ENCODE results near the gene CDH13.

CDH13 gene

GRCh38 chr16:83037102-83037501 lies 410.3 kb downstream of the CDH13 start:
- FAIRE-seq: no peak
- no peak for DNase-seq (ENCODE audit: low spot score)

DNA sequence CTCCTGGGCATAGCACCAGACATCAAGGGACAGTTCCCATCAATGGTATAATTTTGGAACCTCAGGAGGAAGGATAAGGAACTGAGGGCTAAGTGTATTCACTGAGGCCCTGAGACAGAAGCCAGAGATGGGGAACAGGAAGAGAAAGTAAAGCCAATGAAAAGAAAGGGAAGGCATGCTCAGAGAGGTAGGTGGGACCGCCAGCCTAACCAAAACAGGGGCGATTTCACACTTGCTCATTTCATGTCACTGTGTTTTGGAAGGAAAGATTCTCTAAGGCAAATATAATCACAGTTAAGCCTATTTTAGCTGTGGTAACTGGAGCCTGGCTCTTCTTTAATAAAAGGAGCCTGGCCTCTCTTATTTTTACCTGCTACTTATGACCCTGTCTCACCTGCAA lies 411.1 kb downstream of the CDH13 start:
- DNase-seq (ENCODE audit: low spot score): no peak
- no peak for FAIRE-seq

GRCh38 chr16:83040174-83040573 lies 413.4 kb downstream of the CDH13 start:
- DNase-seq (ENCODE audit: low spot score) (no peak), FAIRE-seq (no peak)

DNA sequence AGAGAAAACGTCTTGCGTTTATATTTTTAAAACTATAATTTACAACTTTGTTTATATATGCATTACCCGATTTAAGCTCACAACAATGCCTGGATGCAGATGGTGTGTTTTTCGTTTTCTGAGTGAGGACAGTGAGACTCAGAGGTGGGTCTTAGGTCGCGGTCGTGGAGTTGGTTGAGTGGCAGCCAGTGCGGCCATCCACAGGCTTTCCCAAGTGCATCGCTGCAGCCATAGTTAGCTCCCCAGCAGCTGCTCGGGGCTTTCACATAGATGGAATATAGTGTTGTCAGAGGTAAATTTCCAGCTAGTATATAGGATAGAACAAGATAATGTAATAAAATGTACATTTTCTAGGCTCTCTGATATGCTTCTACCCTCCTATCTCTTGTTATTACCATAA lies 417.8 kb downstream of the CDH13 start:
- DNase-seq (ENCODE audit: low spot score): no peak
- no peak for FAIRE-seq

DNA sequence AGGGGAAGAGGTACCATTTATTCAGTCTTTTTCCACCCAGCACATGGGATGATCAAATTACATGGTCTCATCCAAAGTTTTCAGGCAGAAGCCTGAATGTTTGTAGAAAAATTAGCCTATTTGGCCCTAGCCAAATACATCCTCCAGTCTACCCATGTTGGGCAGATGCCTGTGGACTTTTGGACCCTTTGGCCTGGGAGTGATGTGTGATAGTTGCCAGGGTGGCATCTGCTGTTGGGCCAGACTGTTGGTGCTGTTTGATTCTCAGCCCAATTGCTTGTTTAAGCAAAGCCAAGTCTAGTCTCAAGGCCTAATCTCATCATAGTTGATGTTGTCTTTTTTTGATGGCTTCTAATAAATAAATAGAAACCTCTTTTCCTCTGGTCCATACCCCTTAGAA lies 419.0 kb downstream of the CDH13 start:
- FAIRE-seq (no peak), DNase-seq (ENCODE audit: low spot score) (no peak)

- FAIRE-seq: no peak
- DNase-seq (ENCODE audit: low spot score): no peak
These were observed 419.9 kb downstream of the CDH13 start for GRCh38 chr16:83046664-83047063.

DNA sequence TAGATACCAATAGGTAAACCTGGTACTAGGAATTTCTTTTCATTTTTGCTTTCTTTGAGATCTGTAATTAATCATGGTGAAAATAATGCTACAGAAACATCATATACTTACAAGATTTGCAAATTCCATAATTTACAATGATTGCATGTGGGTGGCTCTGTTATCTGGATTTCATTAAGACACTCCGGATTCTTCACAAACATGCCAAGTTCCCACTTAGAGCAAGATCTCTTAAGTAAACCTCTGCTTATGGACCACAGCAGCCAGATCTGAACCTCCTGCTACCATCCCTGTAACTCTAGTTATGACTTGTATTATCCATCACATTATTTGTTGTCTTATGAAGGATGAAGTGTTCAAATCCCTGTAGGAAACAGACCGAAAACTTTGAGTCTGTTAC lies 424.7 kb downstream of the CDH13 start:
- DNase-seq (ENCODE audit: low spot score): no peak
- FAIRE-seq: no peak

GRCh38 chr16:83054283-83054682 lies 427.5 kb downstream of the CDH13 start:
- no peak for DNase-seq (ENCODE audit: low spot score)
- no peak for FAIRE-seq

- FAIRE-seq (no peak), DNase-seq (ENCODE audit: low spot score) (no peak)
These were observed 431.6 kb downstream of the CDH13 start for GRCh38 chr16:83058376-83058775.

- DNase-seq (ENCODE audit: low spot score): no peak
- FAIRE-seq: no peak
These were observed 432.5 kb downstream of the CDH13 start for GRCh38 chr16:83059237-83059636.

DNA sequence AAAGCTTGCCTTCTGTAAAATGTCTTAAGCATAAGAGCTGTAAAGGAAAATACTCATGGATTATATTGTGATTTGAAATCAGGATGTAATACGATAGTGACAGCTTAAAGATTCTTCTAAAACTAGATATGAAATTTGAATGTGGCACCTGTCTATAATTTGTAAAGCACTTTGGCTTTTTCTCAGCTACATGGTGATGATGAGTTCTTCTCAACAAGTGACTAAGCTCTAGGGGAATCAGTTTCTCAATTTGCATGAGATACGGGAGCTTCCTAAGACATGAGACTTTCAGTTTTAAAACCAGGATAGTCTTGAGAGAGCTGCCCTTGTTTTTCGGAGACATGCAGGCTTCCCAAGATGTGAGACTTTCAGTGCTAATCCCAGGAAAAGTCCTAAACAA lies 439.2 kb downstream of the CDH13 start:
- no peak for FAIRE-seq
- DNase-seq (ENCODE audit: low spot score): no peak

GRCh38 chr16:83066881-83067280 lies 440.1 kb downstream of the CDH13 start:
- no peak for DNase-seq (ENCODE audit: low spot score)
- FAIRE-seq: no peak

DNA sequence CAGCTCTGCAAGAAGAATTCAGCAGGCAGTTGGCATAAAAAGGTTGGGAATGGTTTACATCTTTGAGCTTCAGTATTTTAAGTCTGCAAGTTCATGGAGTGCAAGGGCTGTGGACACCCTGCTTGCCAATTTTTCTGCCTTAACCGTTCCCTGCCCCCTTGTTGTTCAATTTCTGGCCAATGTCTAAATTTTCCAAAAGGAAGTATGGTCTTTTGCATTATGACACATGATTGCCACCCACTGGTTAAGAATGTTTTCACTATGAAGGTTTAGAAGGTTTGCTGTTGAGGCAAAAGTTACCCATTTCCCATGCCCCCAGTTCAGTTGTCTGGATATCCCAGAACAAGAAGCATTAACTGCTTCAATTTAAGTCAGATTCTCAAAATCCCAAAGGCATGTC lies 441.9 kb downstream of the CDH13 start:
- no peak for DNase-seq (ENCODE audit: low spot score)

DNA sequence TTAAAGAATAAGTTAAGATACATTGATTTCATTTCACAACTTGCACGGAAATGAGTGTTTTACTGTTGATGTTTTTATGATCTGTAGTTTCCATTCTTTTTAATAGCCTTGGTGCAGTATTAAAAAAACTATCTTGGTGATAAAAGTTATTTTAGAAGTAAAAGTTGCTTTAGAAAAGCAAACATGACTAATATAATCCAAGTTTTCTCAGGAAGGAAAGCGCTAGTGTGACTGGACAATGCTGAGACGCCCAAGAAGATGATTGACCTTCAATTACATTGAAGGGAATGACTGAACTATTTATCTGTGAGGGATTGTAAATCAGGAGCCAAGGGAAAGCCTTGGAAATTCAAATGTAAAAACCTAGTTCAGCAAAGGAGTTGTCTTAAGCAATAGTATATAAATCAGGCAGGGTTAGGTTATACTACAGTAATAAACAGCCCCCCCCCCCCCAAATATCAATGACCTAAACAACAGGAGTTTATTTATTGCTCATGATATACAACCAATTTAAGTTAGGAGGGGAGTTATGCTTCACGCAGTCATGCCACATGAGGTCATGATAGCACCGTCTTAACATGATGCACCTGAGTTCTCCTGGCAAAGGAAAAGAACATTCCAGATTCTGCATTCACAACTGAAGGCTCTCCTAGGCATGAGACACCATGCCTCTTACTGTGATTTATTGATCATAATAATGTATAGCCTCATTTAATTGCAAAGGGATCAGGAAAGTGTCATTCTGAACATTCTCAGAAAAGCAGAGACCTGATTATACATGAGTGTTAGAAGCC lies 443.8 kb downstream of the CDH13 start:
- no peak for FAIRE-seq
- DNase-seq (ENCODE audit: low spot score): no peak

More for the DNA sequence above, 441.9 kb downstream of the CDH13 start:
- no peak for FAIRE-seq

GRCh38 chr16:83075956-83076355 lies 449.2 kb downstream of the CDH13 start:
- FAIRE-seq (no peak), DNase-seq (ENCODE audit: low spot score) (no peak)

GRCh38 chr16:83083361-83083760 lies 456.6 kb downstream of the CDH13 start:
- no peak for FAIRE-seq
- DNase-seq (ENCODE audit: low spot score): no peak

- DNase-seq (ENCODE audit: low spot score) (no peak), FAIRE-seq (no peak)
These were observed 458.9 kb downstream of the CDH13 start for GRCh38 chr16:83085660-83086059.

DNA sequence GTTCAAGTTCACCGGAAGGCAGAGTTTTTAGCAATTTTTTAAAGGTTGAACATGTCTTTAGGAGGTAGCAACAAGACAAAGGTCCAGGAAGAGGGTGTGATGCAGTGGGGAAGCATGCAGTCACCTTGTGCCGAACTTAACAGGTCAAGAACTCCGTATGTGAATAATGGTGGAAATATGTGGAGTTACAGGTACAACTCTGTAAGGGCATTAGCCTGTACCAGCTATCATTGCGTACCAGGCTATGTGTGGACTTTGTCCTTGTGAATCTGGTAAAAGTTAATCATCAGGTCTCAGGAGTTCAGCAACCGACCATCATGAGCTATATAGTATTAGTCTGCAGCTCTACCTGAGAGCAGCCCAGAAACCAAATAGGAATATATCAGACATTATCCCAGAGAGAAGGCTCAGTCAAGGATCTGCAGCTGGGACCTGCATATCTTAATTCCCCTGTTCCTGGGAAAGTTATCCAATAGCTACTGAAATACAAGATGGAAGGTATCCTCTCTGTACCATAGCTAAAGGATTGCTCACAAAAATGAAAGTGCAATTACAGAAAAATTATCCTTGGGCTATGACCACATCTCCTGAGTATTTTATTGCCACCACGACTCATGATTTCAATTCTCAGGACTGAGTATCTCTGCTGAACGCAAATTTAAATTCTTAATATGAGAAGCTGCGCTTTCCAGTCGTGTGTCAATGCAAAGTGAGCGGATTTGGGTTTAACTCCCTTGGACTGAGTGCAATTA lies 469.3 kb downstream of the CDH13 start:
- DNase-seq (ENCODE audit: low spot score): no peak
- no peak for FAIRE-seq

- DNase-seq (ENCODE audit: low spot score) (no peak), FAIRE-seq (no peak)
These were observed 471.8 kb downstream of the CDH13 start for GRCh38 chr16:83098536-83098935.

DNA sequence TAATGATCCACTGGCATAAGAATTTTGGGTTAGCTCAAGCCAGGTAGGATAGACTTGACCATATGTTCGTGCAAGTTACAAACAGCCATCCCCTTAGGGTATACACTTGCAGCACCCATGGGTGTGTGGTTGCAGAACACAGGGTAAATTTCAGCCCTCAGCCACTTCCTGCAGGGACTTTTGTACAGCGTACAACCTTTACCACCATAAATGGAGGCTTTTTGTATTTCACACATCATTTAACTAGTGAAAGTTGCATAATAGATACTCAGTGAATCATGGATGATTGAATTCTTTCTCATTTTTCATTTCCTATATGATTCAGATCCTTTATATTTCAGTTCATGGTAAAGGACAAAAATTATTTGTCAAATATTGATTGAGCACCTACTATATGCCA lies 473.9 kb downstream of the CDH13 start:
- DNase-seq (ENCODE audit: low spot score): no peak
- FAIRE-seq: no peak

- DNase-seq (ENCODE audit: low spot score): no peak
- no peak for FAIRE-seq
These were observed 475.6 kb downstream of the CDH13 start for GRCh38 chr16:83102336-83102735.

- FAIRE-seq (no peak), DNase-seq (ENCODE audit: low spot score) (no peak)
These were observed 478.7 kb downstream of the CDH13 start for GRCh38 chr16:83105279-83106077.

All from urothelium cell line (cell line).